HCT116 (cell line): ENCODE data around the gene CDH2.

ENCODE experiments used
- CTCF ChIP-seq, 3 experiments: fragments of 200-600 bp in 1 of 3; sonication (generic) in 1 of 3; IDR thresholded peaks in 2 of 3; conservative IDR thresholded peaks in 1 of 3; 2 replicates each; pipeline ENCODE4 v1.5.1; 2012 to 2017; ENCODE audit warnings: low read depth in 2 of 3, low read length in 2 of 3, antibody characterized with exemption in 1 of 3, borderline replicate concordance in 1 of 3, control low read depth in 1 of 3, mild to moderate bottlenecking in 1 of 3, mixed read lengths in 1 of 3, mixed run types in 1 of 3, moderate library complexity in 1 of 3; ENCODE audit not compliant: insufficient read depth in 1 of 3
- ELF1 ChIP-seq: IDR thresholded peaks from 2 replicates; pipeline ENCODE4 v1.6.1; 2012; ENCODE audit warnings: low read depth, borderline replicate concordance
- EZH2 ChIP-seq: fragments of 200-600 bp; sonication (generic); IDR thresholded peaks from 2 replicates; pipeline ENCODE4 v1.6.1; 2017; ENCODE audit warnings: antibody characterized with exemption, mixed run types
- JUND ChIP-seq: IDR thresholded peaks from 2 replicates; pipeline ENCODE4 v1.6.1; 2012
- REST ChIP-seq: IDR thresholded peaks from 2 replicates; pipeline ENCODE4 v1.6.1; 2012; ENCODE audit warnings: low read depth
- SRF ChIP-seq: IDR thresholded peaks from 2 replicates; pipeline ENCODE4 v1.6.1; 2012; ENCODE audit warnings: low read depth
- ZNF274 ChIP-seq: fragments of 200-500 bp; sonication (Bioruptor generic); IDR thresholded peaks from 2 replicates; pipeline ENCODE4 v1.6.1; 2014; ENCODE audit warnings: mild to moderate bottlenecking, low read depth, low read length, inconsistent platforms
- TF ChIP-seq, protein P1 (sequence below): IDR thresholded peaks from 2 replicates; pipeline ENCODE4 v1.6.1; 2011; ENCODE audit warnings: mild to moderate bottlenecking, low read length, moderate library complexity; ENCODE audit not compliant: insufficient replicate concordance; ENCODE audit errors: extremely low read depth

DNA sequence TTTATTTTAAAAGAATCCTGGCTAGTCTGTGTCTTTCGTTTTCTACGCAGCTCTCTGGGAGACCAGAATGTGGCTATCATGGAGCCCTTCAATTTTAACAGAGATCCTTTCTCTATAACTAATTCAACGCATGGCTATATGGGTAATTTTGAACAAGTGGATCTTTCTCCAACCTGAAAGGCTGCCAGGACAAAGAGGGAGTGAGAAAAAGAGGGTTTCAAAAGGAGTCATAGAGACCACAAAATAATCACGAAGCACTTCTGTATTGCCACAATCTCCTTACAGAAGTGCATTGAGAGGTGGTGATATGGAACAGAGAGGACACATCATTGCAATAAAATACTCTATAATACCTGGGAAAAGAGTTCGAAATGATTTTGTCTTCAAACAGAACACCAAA, 21.7 kb upstream of the CDH2 start:
- TF ChIP-seq EZH2 (no peak), CTCF (IDR thresholded peaks at IDR 0.05 in 2 of 3, conservative IDR thresholded peaks at IDR 0.05 in 1 of 3; ENCODE audit: borderline replicate concordance in 1 of 3, insufficient read depth in 1 of 3, low read depth in 2 of 3, low read length in 2 of 3) (no peak), ELF1 (no peak), SRF (no peak), ZNF274 (no peak), JUND (no peak), REST (no peak)
- TF ChIP-seq, protein P1, sequence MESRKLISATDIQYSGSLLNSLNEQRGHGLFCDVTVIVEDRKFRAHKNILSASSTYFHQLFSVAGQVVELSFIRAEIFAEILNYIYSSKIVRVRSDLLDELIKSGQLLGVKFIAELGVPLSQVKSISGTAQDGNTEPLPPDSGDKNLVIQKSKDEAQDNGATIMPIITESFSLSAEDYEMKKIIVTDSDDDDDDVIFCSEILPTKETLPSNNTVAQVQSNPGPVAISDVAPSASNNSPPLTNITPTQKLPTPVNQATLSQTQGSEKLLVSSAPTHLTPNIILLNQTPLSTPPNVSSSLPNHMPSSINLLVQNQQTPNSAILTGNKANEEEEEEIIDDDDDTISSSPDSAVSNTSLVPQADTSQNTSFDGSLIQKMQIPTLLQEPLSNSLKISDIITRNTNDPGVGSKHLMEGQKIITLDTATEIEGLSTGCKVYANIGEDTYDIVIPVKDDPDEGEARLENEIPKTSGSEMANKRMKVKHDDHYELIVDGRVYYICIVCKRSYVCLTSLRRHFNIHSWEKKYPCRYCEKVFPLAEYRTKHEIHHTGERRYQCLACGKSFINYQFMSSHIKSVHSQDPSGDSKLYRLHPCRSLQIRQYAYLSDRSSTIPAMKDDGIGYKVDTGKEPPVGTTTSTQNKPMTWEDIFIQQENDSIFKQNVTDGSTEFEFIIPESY, result no peak
